ENCODE measurements around the gene RASGRF1.
"Not testable (repeated sequence)": the region's sequence is repeated elsewhere in the genome, so short reads cannot be mapped to it uniquely, and the experiment has no call there.

The RASGRF1 gene

DNA sequence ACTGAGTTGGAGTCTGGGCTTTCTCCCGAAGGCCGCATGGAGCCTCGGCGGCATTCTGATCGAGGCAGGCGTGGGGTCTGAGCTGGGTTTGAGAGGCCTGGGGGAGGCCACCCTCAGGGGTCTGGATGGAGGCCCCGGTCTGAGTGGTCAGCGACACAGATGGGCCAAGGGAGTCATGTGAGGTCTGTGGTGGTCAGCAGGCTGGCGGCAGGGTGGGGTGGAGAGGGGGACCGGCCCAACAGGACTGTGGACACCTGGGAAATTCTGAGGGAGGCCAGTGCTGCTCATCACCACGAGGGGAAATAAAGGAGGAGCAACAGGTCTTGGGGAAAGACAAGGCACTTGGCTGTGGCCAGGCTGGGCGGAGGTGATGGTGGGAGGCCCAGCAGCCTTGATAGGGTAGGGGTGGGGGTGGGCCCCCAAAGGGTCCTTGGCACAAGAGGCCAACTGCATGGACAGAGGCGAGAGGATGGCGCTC, 161.9 kb downstream of the RASGRF1 start:
- DNase-seq: no peak

DNA sequence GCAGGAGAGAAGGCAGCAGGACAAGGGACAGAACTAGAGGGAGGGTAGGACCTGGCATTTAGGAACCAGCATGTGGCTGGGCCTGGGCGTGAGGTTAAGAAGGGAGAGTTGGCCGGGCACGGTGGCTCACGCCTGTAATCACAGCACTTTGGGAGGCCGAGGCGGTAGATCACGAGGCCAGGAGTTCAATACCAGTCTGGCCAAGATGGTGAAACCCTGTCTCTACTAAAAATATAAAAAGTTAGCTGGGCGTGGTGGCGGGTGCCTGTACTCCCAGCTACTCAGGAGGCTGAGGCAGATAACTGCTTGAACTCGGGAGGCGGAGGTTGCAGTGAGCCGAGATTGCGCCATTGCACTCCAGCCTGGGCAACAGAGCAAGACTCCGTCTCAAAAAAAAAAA, 162.4 kb downstream of the RASGRF1 start:
- not testable (repeated sequence) for DNase-seq

DNA sequence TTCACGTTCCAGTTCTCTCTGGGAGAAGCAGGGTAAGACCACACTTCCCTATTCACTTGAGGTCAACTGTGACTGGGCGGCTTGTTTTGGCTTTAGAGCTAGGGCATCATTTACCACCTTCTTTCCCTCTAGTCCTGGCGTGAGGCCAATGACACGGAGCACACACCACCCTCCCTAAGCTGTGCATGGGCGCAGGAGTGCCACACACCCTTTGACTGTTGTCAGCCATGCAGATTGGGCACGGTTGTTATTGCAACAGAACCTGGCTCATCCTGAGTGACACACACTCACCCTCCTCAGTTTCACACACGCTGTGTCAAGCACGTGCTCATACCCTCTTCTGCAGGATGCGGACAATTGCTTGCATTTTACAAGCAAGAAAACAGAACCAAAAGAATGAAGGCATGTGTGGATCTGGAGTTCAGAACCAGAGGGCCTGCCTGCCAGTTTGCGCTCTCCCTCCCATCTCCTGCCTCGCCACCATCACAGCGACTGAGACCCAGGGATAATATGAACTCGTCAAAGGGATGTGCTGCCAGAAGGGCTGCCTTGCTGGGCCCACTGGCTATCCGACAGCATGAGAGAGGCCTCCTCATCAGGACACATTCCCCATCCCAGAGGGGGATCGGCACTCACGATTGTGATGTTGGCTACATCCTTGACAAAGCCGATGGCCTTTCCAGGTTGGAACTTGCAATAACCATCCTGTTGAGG, 163.3 kb downstream of the RASGRF1 start:
- DNase-seq: no peak

DNA sequence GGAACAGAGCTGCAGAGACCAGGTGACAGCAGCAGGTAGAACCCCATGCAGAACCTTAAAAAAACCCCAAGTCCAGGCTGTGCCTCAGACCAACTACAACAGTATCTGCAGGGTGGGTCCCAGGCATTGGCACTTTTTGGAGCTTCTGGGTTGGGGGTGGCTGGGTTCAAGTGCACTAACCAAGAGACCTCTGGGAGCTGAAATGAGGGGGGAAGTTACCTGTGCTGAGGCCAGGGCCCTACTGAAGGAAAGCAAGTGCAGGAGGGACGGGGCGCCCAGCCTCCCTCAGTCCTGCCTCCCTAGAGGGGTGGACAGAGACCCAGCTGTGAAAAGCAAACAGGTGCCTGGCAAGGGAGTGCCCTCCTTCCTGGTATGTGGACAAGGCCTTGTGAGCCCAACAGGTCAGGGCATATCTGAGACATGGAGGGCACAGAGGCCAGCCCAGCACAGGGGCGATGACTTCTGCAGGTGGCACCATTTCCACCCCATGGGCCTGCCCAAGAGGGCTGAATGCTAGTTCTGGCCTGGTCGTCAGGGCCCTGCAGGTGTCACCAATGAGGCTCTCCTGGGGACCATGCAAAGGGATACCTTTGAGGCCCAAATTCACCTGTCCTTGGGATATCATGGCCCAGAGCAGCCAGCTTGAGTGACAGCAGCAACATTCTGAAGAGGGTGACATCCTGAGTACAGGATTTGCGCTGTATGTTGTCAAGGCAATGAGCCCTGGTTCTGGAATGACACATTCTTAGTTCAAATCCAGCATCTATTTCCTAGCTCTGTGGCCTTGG, 164.4 kb downstream of the RASGRF1 start:
- no peak for DNase-seq

DNA sequence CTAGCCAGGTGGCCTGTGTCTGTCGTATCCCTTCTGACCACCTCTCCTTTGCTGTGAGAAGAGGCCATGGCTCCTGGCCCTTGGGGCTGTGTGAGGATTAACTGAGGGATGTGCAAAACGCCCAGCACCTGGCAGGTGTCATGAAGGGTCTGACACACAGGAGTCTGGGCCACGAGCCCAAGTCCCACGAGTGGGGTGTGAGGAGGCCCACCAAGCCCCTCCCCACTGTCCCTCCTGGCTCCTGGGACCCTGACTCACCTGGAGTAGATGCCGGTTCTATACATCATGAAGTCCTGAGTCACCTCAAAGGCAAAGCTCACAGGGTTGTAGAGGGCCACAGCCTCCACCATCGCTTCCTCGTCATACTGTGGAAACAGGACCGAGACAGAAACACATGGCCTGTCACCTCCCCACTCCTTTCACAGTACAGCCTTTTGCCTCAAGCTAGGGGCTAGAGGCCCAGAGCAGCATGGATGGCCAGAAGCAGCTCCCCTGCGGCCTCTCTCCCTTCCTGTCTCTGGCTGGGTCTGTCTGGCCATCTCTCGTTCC, 165.4 kb downstream of the RASGRF1 start:
- no peak for DNase-seq

DNA sequence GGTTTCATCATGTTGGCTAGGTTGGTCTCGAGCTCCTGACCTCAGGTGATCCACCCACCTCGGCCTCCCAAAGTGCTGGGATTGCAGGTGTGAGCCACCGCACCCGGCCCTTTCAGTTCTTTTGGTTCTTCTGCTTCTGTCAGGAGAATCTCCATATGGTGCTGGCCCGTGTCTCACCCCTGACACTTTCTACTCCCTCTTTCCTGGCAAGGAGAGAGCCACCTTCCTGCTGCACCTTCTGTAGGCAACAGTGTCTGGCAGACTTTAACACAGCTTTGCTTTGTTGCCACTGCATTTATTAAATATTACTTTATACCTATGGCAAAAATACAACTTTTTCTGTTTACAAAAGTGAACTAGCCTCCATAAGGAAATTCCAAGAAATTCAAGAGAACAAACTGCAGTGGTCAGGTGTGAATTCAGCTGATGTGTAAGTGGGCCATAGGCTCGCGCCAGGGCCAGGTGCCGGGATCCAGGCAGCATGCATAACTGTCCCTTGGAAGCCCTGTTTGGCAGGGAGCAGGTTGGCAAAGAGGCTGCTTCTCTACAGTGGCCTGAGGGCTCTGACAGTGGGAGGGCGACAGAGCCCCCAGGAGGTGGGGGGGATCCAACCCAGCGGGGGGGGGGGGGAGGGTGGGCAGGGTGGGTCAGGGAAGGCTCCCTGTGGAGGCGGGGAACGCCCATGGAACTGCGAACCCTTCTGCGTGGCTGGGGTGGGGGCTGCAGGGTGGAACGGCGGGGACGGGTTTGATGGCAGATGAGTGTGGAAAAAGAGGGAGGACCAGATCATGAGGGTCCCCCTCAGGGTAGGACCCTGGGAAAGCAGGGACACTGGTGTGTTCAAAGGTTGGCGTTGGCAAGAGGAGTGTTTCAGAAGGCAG, 166.9 kb downstream of the RASGRF1 start:
- DNase-seq: no peak

DNA sequence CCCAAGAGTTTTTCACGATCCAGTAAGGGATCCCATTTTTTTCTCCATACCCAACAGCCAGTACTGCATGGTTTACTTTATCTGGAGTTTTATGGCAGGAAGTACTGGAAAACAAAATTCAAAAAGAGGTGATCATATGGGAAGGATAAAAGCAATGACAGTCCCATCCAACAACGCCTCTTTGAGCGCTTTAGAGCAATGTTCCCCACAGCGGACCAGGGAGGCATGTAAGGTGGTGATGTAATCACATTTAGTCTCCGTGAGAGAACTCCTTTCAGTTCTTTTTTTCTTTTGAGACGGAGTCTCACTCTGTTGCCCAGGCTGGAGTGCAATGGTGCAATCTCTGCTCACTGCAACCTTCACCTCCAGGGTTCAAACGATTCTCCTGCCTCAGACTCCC, 167.6 kb downstream of the RASGRF1 start:
- no peak for DNase-seq

DNA sequence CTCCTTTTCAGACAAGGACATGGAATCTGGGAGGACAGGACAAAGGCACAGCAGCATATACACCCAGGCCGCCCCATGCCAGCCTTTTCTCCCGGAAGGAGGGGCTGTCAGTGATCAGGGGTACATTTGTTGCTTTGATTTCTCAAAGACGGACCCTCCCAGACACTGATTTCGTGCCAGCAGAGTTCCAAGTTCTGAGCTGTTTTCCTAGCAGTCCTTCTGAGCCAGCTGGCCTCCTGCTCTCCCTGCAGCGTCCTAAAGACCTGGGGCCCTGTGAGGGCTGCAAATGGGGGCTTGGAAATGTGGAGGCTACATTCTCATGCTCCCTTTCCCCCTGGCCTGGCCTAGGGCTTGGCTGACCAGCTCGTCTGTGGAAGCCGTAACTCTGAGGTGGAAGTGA, 168.1 kb downstream of the RASGRF1 start:
- no peak for DNase-seq

DNA sequence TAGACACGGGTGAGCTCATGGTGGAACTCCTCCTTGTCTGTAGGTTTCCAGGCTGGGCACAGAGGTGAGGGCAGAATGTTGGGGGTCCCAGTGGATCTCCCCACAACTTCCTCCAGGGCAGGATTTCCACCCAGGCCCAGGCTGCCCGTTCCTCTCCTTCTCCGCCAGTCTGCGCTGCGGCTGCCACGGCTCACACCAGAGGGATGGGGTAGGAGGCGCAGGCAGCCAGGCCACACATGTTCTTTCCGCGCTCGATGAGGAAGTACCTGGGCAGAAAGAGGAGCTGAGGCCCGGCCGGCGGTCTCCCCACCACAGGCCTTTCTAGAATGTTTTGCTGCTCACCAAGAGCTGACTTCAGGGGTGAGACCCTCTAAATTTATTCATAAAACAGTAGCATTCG, 168.6 kb downstream of the RASGRF1 start:
- no peak for DNase-seq

DNA sequence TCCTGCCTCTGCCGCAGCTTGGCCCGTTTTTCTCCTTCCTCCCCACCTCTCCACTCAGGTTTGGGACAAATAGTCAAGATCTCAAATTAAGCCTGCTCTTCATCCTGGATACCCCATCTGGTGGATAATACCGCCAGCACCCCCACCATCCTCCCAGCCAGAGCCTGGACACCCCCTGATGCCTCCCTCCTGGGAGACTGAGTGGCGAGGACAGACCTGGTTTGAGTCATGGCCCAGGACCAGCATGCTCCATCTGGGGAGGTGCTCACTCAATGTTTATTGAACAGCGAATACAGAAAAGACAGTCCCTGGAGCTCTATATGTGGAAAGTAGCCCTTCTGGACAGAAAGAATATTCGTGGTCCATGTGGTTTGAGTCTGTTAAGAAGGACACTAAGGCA, 169.1 kb downstream of the RASGRF1 start:
- DNase-seq: no peak

DNA sequence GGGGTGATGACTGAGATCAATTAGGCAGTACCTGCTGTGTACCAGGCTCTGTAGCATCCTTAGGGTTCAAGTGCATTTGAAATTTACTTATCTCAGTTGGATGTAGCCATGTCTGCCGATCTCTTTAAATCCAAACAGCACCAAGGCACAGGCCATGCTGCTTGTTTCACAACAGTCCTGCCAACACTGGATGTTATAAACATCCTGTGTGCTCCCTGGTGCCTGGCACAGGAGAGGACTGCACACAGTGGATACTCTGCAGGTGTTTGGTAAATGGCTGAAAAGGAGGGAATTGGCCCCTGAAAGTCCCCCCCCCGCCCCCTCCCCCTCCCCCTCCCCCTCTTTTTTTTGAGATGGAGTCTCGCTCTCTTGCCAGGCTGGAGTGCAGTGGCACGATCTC, 172.7 kb downstream of the RASGRF1 start:
- no peak for DNase-seq

DNA sequence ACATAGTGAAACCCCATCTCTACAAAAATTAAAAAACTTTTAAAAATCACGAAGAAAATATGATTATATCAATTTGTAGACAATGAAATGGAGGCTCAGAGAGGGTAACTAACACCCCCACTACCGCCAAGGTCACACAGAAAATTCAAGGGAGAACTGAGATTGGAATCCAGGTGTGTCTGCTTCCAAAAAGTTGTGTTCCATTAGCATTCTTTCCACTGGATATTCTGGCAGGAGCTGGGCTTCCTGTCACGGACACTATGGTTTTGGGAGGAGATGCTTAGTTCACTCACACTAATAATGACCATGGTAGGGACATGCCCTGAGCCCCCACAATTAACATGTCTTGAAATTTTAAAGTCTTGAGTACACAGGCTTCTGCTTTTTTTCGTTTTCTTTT, 174.5 kb downstream of the RASGRF1 start:
- DNase-seq: no peak

DNA sequence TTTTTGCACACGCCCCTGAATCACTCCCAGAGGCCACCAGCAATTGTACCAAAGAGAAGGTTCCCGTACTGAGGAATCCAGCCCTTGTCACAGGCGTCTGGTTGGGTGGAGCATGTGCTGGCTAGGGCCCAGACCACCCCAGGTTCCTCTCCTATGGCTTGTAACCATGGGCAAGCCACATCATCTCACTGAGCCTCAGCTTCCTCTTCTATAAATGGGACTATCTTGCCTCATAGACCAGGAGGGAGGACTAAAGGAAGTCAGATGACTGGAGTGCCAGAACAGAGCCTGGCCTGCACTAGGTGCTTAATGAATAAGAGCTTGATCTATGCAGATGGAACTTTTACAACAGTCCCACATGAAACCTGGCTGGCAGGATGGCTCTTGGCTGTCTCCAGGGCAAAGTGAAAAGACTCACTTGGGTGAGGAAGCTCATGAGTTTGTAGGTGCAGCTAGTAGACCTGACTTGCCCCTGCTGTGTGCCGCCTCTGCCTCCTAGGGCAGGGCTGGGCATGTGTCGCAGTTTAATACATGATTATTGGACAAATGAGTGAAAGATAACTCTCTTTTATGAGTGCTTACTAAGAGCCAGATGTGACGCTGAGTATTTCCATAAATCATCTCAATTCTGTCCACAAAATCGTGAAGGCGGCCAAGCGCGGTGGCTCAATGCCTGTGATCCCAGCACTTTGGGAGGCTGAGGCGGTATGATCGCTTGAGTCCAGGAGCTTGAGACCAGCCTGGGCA, 175.1 kb downstream of the RASGRF1 start:
- no peak for DNase-seq

DNA sequence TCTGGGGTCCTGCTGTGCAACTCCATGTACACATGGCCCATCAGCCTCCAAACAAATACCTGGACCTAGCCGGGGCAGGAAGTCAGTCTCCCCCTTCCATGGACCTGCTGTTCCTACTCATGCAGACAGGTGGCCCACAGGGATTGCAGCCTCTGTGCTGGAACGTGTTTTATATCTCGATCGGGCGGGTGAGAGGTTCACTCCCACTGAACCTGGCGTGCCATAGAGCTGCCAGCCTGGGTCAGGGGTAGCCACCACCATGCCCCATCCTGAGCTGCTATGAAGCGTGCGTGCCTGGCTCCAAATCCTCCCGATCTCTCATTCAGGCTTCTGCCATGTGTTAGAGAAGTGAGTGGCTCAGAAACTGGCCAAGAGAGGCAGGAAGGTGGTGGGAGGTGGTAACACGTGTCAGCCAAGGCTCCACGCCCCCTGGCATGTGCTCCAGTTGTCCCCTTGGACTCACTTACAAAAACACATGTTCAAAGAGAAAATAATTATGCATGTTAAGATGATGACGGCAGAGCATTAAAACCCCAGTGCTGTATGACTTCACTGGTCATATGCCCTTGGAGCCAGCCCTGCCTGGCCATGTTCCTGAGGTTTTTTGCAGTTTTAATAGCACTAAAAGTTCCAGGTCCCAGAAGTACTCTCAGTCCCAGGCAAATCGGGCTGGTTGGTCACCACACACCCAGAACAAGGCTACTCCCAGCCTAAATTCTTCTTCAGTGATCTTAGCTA, 176.4 kb downstream of the RASGRF1 start:
- DNase-seq: no peak

DNA sequence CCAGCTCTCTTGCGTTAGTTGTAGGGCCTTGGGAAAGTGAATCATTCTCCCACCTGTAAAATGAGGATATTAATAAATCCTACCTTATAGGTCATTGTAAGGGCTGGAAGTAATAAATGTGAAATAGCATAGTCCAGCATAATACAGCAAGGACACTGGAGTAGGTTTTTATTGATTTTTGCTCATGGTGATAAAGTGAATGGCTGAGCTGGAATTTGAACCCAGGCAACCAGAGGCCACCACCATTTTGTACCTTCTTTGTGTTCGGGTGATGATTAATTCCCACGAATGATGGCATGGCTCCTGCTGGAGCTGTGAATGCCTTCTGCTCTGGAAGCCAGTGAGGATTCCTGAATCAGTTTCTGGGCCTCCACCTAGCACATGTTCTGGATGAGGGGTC, 177.6 kb downstream of the RASGRF1 start:
- DNase-seq: no peak

DNA sequence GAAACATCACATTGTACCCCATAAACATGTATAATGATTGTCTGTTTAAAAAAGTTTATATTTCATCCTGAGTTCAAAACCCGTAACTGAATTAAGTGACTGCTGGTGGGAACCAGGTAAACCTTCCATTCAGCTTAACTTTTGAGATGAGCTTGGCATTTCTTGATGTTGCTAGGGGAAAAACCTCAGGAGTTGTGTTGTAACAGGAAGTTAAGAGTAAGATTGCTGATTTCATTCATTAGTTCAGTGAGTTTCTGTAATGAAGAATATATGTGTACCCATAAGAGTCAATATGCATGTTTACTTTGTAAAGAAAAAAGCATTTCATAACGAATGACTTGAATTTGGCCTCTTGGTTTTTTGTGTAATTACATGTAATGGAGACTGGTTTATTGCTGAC, 178.3 kb downstream of the RASGRF1 start:
- no peak for DNase-seq

DNA sequence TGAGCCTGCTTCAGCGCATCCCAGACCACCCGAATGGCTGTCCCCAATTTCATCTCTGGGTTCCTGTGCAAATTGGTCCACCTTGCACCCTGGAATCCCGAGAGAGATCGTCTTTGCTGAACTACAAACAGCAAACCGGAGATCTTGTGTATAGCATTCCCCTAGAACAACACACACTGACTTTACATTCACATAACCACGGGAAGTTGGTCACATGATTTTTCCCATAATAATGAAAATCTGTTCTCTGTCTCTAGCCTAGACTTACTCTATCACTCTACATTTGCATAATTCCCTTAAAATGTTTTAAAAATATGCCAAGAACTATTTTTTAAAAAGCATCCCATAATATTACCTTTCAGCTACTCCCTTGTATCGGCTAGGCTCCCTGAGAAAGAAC, 180.3 kb downstream of the RASGRF1 start:
- DNase-seq: no peak
